ENCODE results near the gene FOXJ2.
"Not testable (repeated sequence)": the region's sequence is repeated elsewhere in the genome, so short reads cannot be mapped to it uniquely, and the experiment has no call there.

GRCh38 chr12:8001496-8001895 lies 31.0 kb upstream of the FOXJ2 start:
- TF ChIP-seq POLR2A (IDR thresholded peaks at IDR 0.05) = not testable (repeated sequence)
- TF ChIP-seq, protein P1, sequence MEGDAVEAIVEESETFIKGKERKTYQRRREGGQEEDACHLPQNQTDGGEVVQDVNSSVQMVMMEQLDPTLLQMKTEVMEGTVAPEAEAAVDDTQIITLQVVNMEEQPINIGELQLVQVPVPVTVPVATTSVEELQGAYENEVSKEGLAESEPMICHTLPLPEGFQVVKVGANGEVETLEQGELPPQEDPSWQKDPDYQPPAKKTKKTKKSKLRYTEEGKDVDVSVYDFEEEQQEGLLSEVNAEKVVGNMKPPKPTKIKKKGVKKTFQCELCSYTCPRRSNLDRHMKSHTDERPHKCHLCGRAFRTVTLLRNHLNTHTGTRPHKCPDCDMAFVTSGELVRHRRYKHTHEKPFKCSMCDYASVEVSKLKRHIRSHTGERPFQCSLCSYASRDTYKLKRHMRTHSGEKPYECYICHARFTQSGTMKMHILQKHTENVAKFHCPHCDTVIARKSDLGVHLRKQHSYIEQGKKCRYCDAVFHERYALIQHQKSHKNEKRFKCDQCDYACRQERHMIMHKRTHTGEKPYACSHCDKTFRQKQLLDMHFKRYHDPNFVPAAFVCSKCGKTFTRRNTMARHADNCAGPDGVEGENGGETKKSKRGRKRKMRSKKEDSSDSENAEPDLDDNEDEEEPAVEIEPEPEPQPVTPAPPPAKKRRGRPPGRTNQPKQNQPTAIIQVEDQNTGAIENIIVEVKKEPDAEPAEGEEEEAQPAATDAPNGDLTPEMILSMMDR (IDR thresholded peaks at IDR 0.05) = not testable (repeated sequence)
